A549 (cell line): ENCODE data around the gene ARHGAP27.

Experiments
- CHD2 ChIP-seq: fragments of 150-350 bp; IDR thresholded peaks from 2 replicates; pipeline ENCODE4 v1.6.1; 2014; ENCODE audit warnings: low read length; ENCODE audit not compliant: partially characterized antibody
- EHMT2 ChIP-seq: fragments of 200-600 bp; sonication (generic); IDR thresholded peaks from 2 replicates; pipeline ENCODE4 v1.6.1; 2016; ENCODE audit warnings: antibody characterized with exemption, low read depth, mild to moderate bottlenecking, moderate library complexity
- EP300 ChIP-seq, 2 experiments: fragments of >200 bp; sonication (Bioruptor Twin); formaldehyde crosslinking; IDR thresholded peaks; 2 replicates in 1 of 2; 3 replicates in 1 of 2; pipeline ENCODE4 v1.6.1; 2016 to 2017
- FOSL2 ChIP-seq, 2 experiments: fragments of 450-650 bp in 1 of 2; fragments of >200 bp in 1 of 2; sonication (Bioruptor Twin) in 1 of 2; formaldehyde crosslinking; IDR thresholded peaks; 2 replicates each; pipeline versions ENCODE4 v1.5.0 to v1.6.1; 2016 to 2020; ENCODE audit warnings: mild to moderate bottlenecking in 1 of 2, moderate library complexity in 1 of 2
- MAX ChIP-seq: IDR thresholded peaks from 2 replicates; pipeline ENCODE4 v1.6.1; 2012
- POLR2A ChIP-seq: IDR thresholded peaks from 2 replicates; pipeline ENCODE4 v1.6.1; 2012; ENCODE audit warnings: mild to moderate bottlenecking, low read length
- POLR2AphosphoS2 ChIP-seq: conservative IDR thresholded peaks from 2 replicates; pipeline ENCODE4 v1.6.1; 2012; ENCODE audit warnings: low read length, improper control_type of control experiment, inconsistent platforms
- RAD21 ChIP-seq, 2 experiments: fragments of >200 bp in 1 of 2; sonication (Bioruptor Twin) in 1 of 2; formaldehyde crosslinking in 1 of 2; IDR thresholded peaks in 1 of 2; conservative IDR thresholded peaks in 1 of 2; 2 replicates in 1 of 2; 3 replicates in 1 of 2; pipeline ENCODE4 v1.6.1; 2012 to 2018; ENCODE audit warnings: inconsistent platforms in 1 of 2
- TP53 ChIP-seq: fragments of 250-450 bp; sonication (Bioruptor Pico); IDR thresholded peaks from 2 replicates; pipeline ENCODE4 v1.5.0; 2021; ENCODE audit warnings: mild to moderate bottlenecking, moderate library complexity
- TF ChIP-seq, protein P1 (sequence below): fragments of >200 bp; sonication (Bioruptor Twin); formaldehyde crosslinking; IDR thresholded peaks from 3 replicates; pipeline ENCODE4 v1.5.1; 2016

GRCh38 chr17:45426561-45426960 lies 6.1 kb downstream of the ARHGAP27 start:
- no peak for TF ChIP-seq CHD2
- TF ChIP-seq EP300 (IDR thresholded peaks at IDR 0.05) = no peak
- TF ChIP-seq, protein P1, sequence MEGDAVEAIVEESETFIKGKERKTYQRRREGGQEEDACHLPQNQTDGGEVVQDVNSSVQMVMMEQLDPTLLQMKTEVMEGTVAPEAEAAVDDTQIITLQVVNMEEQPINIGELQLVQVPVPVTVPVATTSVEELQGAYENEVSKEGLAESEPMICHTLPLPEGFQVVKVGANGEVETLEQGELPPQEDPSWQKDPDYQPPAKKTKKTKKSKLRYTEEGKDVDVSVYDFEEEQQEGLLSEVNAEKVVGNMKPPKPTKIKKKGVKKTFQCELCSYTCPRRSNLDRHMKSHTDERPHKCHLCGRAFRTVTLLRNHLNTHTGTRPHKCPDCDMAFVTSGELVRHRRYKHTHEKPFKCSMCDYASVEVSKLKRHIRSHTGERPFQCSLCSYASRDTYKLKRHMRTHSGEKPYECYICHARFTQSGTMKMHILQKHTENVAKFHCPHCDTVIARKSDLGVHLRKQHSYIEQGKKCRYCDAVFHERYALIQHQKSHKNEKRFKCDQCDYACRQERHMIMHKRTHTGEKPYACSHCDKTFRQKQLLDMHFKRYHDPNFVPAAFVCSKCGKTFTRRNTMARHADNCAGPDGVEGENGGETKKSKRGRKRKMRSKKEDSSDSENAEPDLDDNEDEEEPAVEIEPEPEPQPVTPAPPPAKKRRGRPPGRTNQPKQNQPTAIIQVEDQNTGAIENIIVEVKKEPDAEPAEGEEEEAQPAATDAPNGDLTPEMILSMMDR = no peak
- no peak for TF ChIP-seq EHMT2
- no peak for TF ChIP-seq TP53 (CRISPR knock-in tag)
- no peak for TF ChIP-seq FOSL2 (IDR thresholded peaks at IDR 0.05)
- TF ChIP-seq FOSL2 (CRISPR knock-in tag; IDR thresholded peaks at IDR 0.05) = no peak
- TF ChIP-seq MAX = no peak
- TF ChIP-seq RAD21 (conservative IDR thresholded peaks at IDR 0.05 in 1 of 2, IDR thresholded peaks at IDR 0.05 in 1 of 2) = no peak
- TF ChIP-seq POLR2A = no peak
- no peak for TF ChIP-seq POLR2AphosphoS2
